DMS153 (cell line): ENCODE measurements around the gene DYRK4.

Experiments
- DNase-seq: peaks from one replicate; lab custom pipeline; 2025; lab: John Stamatoyannopoulos, UW

The DYRK4 gene

DNA sequence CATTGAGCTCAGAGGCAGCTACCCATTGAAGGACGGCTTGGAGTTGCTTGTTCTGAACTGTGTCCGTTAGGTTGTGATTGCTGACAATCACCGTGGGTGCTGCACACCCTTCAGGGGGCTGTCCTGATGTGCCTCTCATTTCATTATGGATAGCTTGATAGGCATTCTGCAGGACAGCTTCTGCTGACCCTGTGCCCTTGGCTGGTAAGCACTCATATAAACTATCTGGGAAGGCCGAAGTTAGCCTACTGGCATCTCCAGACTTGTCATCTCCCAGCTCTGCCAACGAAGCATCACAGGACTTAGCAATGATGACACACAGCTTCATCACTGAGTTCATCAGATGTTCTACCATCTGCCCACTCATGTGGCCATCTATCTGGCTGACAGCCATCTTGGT is 64.5 kb downstream of the DYRK4 start:
- no peak for DNase-seq

DNA sequence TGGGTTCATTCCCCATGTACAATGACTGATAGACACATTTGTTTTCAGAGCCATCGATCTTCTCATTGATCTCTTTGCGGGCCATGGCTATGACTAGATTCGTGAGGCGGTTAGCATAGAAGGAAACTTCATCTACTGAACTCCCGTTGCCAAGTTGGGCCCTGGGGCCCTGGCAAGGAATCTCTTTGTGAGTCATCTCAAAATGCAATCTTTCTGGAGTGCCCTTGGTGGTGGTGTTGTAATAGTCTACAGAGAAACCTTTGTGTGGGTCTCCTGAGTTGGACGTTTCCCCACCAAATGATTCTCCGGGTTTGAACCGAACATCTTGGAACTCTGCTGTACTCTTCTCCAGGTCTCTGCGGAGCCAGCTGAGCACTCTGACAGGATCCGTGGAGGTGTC is 66.4 kb downstream of the DYRK4 start:
- no peak for DNase-seq

DNA sequence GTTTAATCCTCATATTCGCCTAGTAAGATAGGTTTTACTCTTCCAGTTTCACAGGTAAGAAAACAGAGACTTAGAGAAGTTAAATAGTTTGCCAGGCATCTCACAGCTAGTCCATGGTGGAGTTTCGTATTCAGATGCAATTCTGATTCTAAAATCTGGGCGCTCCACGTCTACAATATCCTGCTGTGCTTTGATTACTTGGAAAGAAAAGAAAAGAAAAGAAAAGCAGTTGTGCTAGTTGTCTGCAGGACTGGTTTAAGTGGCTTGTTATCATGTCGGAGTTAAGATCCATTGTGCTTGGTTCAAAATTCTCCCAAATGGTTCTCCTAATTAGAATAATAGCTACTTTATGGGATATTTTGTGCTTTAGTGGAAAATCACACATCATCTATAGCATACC is 68.3 kb downstream of the DYRK4 start:
- DNase-seq = no peak

DNA sequence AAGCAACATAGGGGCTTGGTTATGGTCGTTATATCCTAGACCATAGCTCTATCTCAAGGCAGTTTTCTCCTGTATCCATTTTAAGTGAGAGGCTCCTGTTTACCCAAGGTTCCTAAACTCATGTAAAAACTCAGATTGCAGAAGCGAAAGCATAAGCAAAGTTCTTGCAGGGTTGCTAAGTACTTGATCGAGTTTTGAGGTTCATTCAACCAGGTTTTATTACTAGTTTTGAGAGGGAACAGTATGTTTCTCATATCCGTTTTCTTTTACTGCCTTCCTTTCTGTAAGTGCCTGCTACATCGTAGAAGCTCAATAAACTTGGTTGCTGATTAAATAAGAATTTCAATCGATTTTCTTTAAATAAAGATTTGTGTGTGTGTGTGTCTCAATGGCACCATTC is 81.7 kb downstream of the DYRK4 start:
- no peak for DNase-seq

DNA sequence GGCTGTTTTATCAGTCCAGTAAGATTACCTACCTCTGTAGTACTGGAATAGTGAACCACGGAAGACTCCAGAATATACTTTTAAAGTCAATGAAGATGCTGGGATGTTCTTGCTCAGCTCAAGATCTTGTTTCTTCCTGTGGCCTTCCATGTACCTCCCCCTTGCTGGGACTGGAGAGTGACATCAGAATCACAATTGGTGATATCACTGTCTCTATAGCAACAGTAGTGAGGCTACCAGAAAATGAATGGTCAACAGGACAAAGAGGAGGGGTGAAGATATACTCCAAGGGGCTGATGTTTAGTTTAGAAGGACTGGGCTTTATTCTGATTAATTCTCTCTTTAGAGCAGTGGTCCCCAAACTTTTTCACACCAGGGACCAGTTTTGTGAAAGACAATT is 83.0 kb downstream of the DYRK4 start:
- DNase-seq = no peak

DNA sequence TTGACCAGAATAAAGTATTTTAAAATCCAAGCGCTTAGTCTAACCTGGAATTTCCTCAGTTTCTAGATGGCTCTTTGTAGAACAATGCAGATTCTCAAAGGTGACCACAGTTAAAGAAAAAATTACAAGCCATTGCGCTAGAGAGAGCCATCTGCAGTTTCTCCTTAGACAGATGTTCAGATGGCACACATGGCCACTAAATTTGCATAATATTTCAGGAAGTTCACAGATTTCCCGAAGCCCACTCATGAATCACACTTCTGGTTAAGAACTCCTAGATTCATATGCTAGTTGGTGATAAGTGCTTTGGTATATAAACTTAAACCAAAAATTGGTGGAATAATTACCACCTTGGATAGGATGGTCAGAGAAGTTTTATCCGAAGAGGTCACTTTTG is 86.1 kb downstream of the DYRK4 start:
- DNase-seq = no peak

DNA sequence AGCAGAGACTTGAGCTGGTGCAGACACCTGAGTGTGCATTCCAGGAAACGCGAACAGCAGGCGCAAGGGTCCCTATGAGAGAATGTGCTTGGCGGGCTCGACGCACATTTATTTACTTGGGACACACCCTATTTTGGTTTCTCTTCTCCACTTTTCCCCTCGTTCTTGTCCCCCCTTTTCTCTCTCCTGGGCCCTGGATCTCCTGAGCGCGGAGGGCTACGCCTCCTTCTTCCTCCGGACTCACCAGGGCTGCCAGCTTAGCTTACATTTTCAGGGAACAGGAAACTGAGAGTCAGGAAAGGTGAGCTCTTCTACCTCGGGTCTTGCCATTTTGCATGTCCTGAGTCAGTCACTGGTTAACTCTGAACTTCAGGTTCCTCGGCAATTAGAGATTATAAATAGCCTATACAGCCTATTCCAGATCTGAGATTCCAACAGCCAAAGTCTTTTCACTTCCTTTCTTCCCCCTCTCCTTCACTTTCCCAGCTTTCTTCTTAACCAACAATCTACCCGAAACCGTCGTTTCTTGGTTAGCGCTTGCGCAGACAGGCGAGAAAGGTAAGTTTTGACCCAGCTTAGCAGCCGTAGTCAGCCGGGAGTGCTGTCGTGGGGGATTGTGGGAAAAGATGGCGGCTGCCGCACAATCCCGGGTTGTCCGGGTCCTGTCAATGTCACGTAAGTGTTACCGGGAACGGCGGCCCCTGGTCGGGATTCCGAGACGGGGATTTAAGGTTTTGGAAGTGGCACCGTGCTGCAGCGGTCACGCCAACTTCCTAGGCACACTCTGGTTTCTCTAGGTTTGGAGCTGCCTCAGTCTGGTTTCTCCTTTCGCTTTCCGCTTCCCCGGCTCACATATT is 86.7 kb downstream of the DYRK4 start, which contains the start of the genes AKAP3 and NDUFA9:
Gene AKAP3, minus strand, starts transcription at position 551 of the 857 bp plus-strand sequence. CDS start 10,855 bp downstream, outside the sequence.
Gene NDUFA9, plus strand, starts transcription at position 614 of the 857 bp plus-strand sequence. Its CDS starts 13 bp downstream, at position 627.
- peak; percentile 64 for DNase-seq

DNA sequence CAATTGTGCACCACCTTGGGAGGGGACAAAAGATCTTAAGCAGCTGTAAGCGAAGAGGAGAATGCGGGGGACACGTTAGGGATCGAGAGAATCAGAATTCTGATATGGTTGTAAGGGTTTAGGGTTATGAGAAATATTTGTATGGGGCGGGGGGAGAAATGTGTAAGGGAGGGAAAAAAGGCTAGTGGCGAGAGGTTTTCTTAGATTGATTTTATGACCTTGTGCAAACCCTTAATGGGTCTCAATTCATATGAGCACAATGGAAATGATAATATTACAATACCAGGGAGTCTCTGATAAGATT is 87.3 kb downstream of the DYRK4 start:
- DNase-seq = no peak

DNA sequence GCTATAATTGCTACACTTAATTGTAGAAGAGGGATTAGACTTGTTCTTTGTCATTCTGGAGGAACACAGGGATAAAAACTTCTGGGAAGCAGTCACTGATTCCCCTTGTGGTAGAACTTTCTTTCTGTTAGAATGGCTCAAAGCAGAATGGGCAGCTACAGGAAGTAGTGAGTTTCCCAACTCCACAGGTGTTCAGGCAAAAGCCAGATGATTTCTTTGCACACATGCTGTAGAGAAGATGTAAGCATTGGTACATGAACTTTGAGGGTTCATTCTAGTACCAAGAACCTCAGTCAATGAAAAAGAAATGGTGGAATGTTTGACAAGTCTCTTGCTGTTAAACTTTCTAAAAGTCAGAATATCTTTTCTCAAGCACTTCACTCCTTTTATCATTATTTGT is 91.2 kb downstream of the DYRK4 start:
- no peak for DNase-seq

DNA sequence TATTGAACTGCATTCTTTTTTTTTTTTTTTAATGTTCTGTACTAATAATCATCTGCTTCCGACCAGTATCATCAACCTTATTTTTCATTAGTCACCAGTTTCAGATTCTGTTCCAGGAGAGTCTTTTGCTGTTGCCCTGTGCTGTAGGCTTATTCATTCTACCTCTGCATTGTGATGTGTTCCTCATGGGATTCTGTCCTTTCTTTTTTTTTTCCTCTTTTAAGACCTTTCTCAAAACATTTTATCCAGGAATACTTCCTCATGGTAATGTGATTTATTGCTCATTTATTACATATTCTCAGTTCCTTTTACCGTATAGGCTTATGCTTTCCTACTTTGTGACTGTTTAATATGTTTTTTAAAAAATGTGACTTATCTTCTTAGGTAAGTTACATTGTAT is 91.7 kb downstream of the DYRK4 start:
- DNase-seq = no peak
